Neuronal stem cell (in vitro differentiated cells): Measurements from ENCODE around the gene TRIM17.

ENCODE experiments used
- DNase-seq: peaks from one replicate; pipeline ENCODE4 v3.0.0-alpha.2; 2013; ENCODE audit warnings: low spot score
- H2AFZ ChIP-seq: one replicate; pipeline ENCODE4 v1.6.1; 2013; ENCODE audit warnings: mild to moderate bottlenecking, low read length, inconsistent platforms
- H2AK5ac ChIP-seq: 2 replicates; pipeline ENCODE4 v1.6.1; 2013; ENCODE audit warnings: low read depth, mild to moderate bottlenecking, inconsistent platforms, low read length, moderate library complexity, mixed read lengths
- H2BK120ac ChIP-seq: 2 replicates; pipeline ENCODE4 v1.6.1; 2013; ENCODE audit warnings: low read depth, mild to moderate bottlenecking, inconsistent platforms, low read length, moderate library complexity, mixed read lengths
- H2BK12ac ChIP-seq: one replicate; pipeline ENCODE4 v1.6.1; 2013; ENCODE audit warnings: low read length, inconsistent platforms
- H2BK15ac ChIP-seq: 2 replicates; pipeline ENCODE4 v1.6.1; 2013; ENCODE audit warnings: mild to moderate bottlenecking, low read length, inconsistent platforms, mixed read lengths
- H2BK5ac ChIP-seq: one replicate; pipeline ENCODE4 v1.6.1; 2013; ENCODE audit warnings: inconsistent platforms, mild to moderate bottlenecking, low read length, moderate library complexity
- H3K14ac ChIP-seq: one replicate; pipeline ENCODE4 v1.6.1; 2013; ENCODE audit warnings: low read length, inconsistent platforms
- H3K18ac ChIP-seq: 2 replicates; pipeline ENCODE4 v1.6.1; 2013; ENCODE audit warnings: low read length, inconsistent platforms
- H3K23ac ChIP-seq: 2 replicates; pipeline ENCODE4 v1.6.1; 2013; ENCODE audit warnings: low read depth, mild to moderate bottlenecking, mixed read lengths, low read length, inconsistent platforms; ENCODE audit not compliant: poor library complexity
- H3K27ac ChIP-seq: replicated peaks from 3 replicates; pipeline ENCODE4 v1.5.1; 2013; ENCODE audit warnings: low read length, inconsistent platforms
- H3K27me3 ChIP-seq, 3 experiments: 2 replicates each; pipeline ENCODE4 v1.6.1; 2013; ENCODE audit warnings: low read length in 3 of 3, mild to moderate bottlenecking in 2 of 3, inconsistent platforms in 1 of 3, low read depth in 1 of 3, mixed read lengths in 1 of 3, moderate library complexity in 1 of 3; ENCODE audit not compliant: control insufficient read depth in 3 of 3, insufficient read depth in 3 of 3
- H3K36me3 ChIP-seq, 2 donors: replicated peaks in 1 of 2; 2 replicates each; pipeline ENCODE4 v1.6.1; 2013; ENCODE audit warnings: low read length in 2 of 2; ENCODE audit not compliant: control insufficient read depth in 2 of 2, insufficient read depth in 2 of 2
- H3K4ac ChIP-seq: 2 replicates; pipeline ENCODE4 v1.6.1; 2013; ENCODE audit warnings: inconsistent platforms, mild to moderate bottlenecking, low read length, moderate library complexity
- H3K4me1 ChIP-seq, 2 donors: 1 replicate in 1 of 2; 2 replicates in 1 of 2; pipeline ENCODE4 v1.6.1; 2013; ENCODE audit warnings: low read length in 2 of 2, low read depth in 1 of 2; ENCODE audit not compliant: control insufficient read depth in 2 of 2, insufficient read depth in 1 of 2
- H3K4me2 ChIP-seq: one replicate; pipeline ENCODE4 v1.6.1; 2013; ENCODE audit warnings: mild to moderate bottlenecking, low read length, inconsistent platforms; ENCODE audit not compliant: insufficient read depth, poor library complexity, severe bottlenecking
- H3K4me3 ChIP-seq, 2 donors: 2 replicates each; pipeline ENCODE4 v1.5.1; 2013; ENCODE audit warnings: low read length in 2 of 2, mild to moderate bottlenecking in 2 of 2, inconsistent platforms in 1 of 2, moderate library complexity in 1 of 2
- H3K79me1 ChIP-seq: one replicate; pipeline ENCODE4 v1.6.1; 2013; ENCODE audit warnings: low read depth, mild to moderate bottlenecking, inconsistent platforms, low read length, moderate library complexity
- H3K9ac ChIP-seq: one replicate; pipeline ENCODE4 v1.6.1; 2013; ENCODE audit warnings: mild to moderate bottlenecking, low read depth, low read length, inconsistent platforms; ENCODE audit not compliant: poor library complexity
- H3K9me3 ChIP-seq, 2 donors: replicated peaks in 1 of 2; 2 replicates each; pipeline versions ENCODE3 to v1.6.1; 2013; ENCODE audit warnings: low read length in 2 of 2, mild to moderate bottlenecking in 2 of 2, inconsistent platforms in 1 of 2, low read depth in 1 of 2, mixed read lengths in 1 of 2, moderate library complexity in 1 of 2; ENCODE audit not compliant: control insufficient read depth in 2 of 2, insufficient read depth in 1 of 2
- H4K8ac ChIP-seq: one replicate; pipeline ENCODE4 v1.6.1; 2013; ENCODE audit warnings: low read depth, mild to moderate bottlenecking, inconsistent platforms, low read length, moderate library complexity
- H4K91ac ChIP-seq: one replicate; pipeline ENCODE4 v1.6.1; 2013; ENCODE audit warnings: low read length, low read depth, mild to moderate bottlenecking, inconsistent platforms; ENCODE audit not compliant: poor library complexity
- WGBS, 2 donors: extraction: QIAGEN DNeasy Blood & Tissue Kit; methylation state at CpG; one replicate each; pipeline ENCODE4 v1.1.7; 2013; ENCODE audit warnings: missing lambda C conversion rate in 2 of 2, mixed read lengths in 1 of 2; ENCODE audit not compliant: insufficient read length in 2 of 2, insufficient replicate concordance in 1 of 2; ENCODE audit errors: extremely low coverage in 2 of 2; 5-methylcytosine and 5-hydroxymethylcytosine counted together

The TRIM17 gene

GRCh38 chr1:228390649-228391048 lies 26.0 kb downstream of the TRIM17 start:
- H2AK5ac ChIP-seq, result no peak overlapping the region
- H3K18ac ChIP-seq, result no peak overlapping the region
- no peak overlapping the region for H3K27ac ChIP-seq
- H2BK5ac ChIP-seq, result no peak overlapping the region
- no peak overlapping the region for H4K91ac ChIP-seq
- H4K8ac ChIP-seq, result no peak overlapping the region
- no peak overlapping the region for H3K4me3 ChIP-seq
- H3K36me3 ChIP-seq, result peaks cover 17 to 40% of the 10 kb centered on the region in 2 donors
- H3K9ac ChIP-seq, result no peak overlapping the region
- H3K79me1 ChIP-seq, result no peaks in the 10 kb centered on the region
- H2AFZ ChIP-seq, result no peak overlapping the region
- no peak overlapping the region for H3K23ac ChIP-seq
- no peak overlapping the region for H3K4me2 ChIP-seq
- H2BK12ac ChIP-seq, result no peak overlapping the region
- no peak overlapping the region for H3K4ac ChIP-seq
- H3K4me1 ChIP-seq, result peaks cover 0 to 3% of the 10 kb centered on the region in 2 donors
- no peak overlapping the region for H2BK120ac ChIP-seq
- no peak overlapping the region for H2BK15ac ChIP-seq
- H3K9me3 ChIP-seq, result no peaks in the 10 kb centered on the region
- H3K27me3 ChIP-seq, result no peaks in the 10 kb centered on the region
- H3K14ac ChIP-seq, result no peak overlapping the region
- no CpG with 5 or more reads among the region's 10 CpGs for WGBS, 2 donors
- no peak for DNase-seq

GRCh38 chr1:228387321-228387720 lies 29.3 kb downstream of the TRIM17 start:
- no peak overlapping the region for H4K8ac ChIP-seq
- H2BK12ac ChIP-seq, result no peak overlapping the region
- no peak overlapping the region for H3K4ac ChIP-seq
- H3K27me3 ChIP-seq, result no peaks in the 10 kb centered on the region
- H2AFZ ChIP-seq, result no peak overlapping the region
- H3K79me1 ChIP-seq, result no peaks in the 10 kb centered on the region
- H2AK5ac ChIP-seq, result no peak overlapping the region
- H4K91ac ChIP-seq, result no peak overlapping the region
- DNase-seq, result no peak
- no peak overlapping the region for H3K14ac ChIP-seq
- no peak overlapping the region for H3K9ac ChIP-seq
- H3K4me3 ChIP-seq, result no peak overlapping the region
- no peak overlapping the region for H2BK120ac ChIP-seq
- H3K9me3 ChIP-seq, result no peaks in the 10 kb centered on the region
- no peak overlapping the region for H3K27ac ChIP-seq
- no peaks in the 10 kb centered on the region for H3K4me1 ChIP-seq
- no peak overlapping the region for H2BK5ac ChIP-seq
- H3K4me2 ChIP-seq, result no peak overlapping the region
- no peak overlapping the region for H3K18ac ChIP-seq
- no peak overlapping the region for H3K23ac ChIP-seq
- H2BK15ac ChIP-seq, result no peak overlapping the region
- H3K36me3 ChIP-seq, result peaks cover 4 to 7% of the 10 kb centered on the region in 2 donors

GRCh38 chr1:228385232-228385631 lies 31.4 kb downstream of the TRIM17 start:
- H3K4me2 ChIP-seq, result no peak overlapping the region
- H2BK5ac ChIP-seq, result no peak overlapping the region
- H2AFZ ChIP-seq, result no peak overlapping the region
- H3K4me1 ChIP-seq, result no peaks in the 10 kb centered on the region
- no peak overlapping the region for H2AK5ac ChIP-seq
- no peak overlapping the region for H3K23ac ChIP-seq
- no peak overlapping the region for H3K27ac ChIP-seq
- H3K27me3 ChIP-seq, result peaks cover 0 to under 1% (median 0%) of the 10 kb centered on the region in 3 experiments
- no peak overlapping the region for H2BK12ac ChIP-seq
- no peak overlapping the region for H3K9ac ChIP-seq
- H3K4ac ChIP-seq, result no peak overlapping the region
- no peak overlapping the region for H2BK120ac ChIP-seq
- H3K18ac ChIP-seq, result no peak overlapping the region
- H3K79me1 ChIP-seq, result no peaks in the 10 kb centered on the region
- no peak overlapping the region for H2BK15ac ChIP-seq
- H3K9me3 ChIP-seq, result no peaks in the 10 kb centered on the region
- no peak overlapping the region for H4K91ac ChIP-seq
- no peaks in the 10 kb centered on the region for H3K36me3 ChIP-seq
- H3K14ac ChIP-seq, result no peak overlapping the region
- DNase-seq, result no peak
- H3K4me3 ChIP-seq, result no peak overlapping the region
- H4K8ac ChIP-seq, result no peak overlapping the region

- Histone ChIP-seq H3K4me1 (peaks cover 0 to 4% of the 10 kb centered on the region in 2 donors), H3K23ac (no peak overlapping the region), H3K27ac (no peak overlapping the region), H3K14ac (no peak overlapping the region), H3K4ac (no peak overlapping the region), H4K91ac (no peak overlapping the region), H2BK120ac (no peak overlapping the region), H2BK12ac (no peak overlapping the region), H4K8ac (no peak overlapping the region), H3K18ac (no peak overlapping the region), H3K9ac (no peak overlapping the region), H3K4me3 (no peak overlapping the region), H2BK15ac (no peak overlapping the region), H3K79me1 (no peaks in the 10 kb centered on the region), H3K36me3 (no peaks in the 10 kb centered on the region), H3K9me3 (no peaks in the 10 kb centered on the region), H3K4me2 (no peak overlapping the region), H2BK5ac (no peak overlapping the region), H2AFZ (no peak overlapping the region), H3K27me3 (peaks cover 0 to 15% (median 14%) of the 10 kb centered on the region in 3 experiments), H2AK5ac (no peak overlapping the region)
- no CpG with 5 or more reads among the region's 2 CpGs for WGBS, 2 donors
- no peak for DNase-seq
These were observed 32.9 kb downstream of the TRIM17 start for GRCh38 chr1:228383773-228384172.
